Chondrocyte (in vitro differentiated cells): ENCODE data around the gene RAD17. TPM values are rescaled to one million over a fixed set of nuclear protein-coding genes. Genes with fewer than 3 reads are reported as not detected.
A peak's percentile ranks its signal among the peaks of the same experiment; 100 is the strongest.

Source experiments
- DNase-seq: peaks from one replicate; pipeline ENCODE4 v3.0.0; 2021; ENCODE audit warnings: mixed read lengths, low spot score
- H3K27ac Mint-ChIP-seq: one replicate; pipeline ENCODE4 v1.8.0; 2021; ENCODE audit warnings: mild to moderate bottlenecking, moderate library complexity, mixed read lengths; ENCODE audit not compliant: unreplicated experiment
- H3K27me3 Mint-ChIP-seq: 2 replicates; pipeline ENCODE4 v1.8.0; 2021; ENCODE audit warnings: low read depth, mixed read lengths
- H3K36me3 Mint-ChIP-seq: 2 replicates; pipeline ENCODE4 v1.8.0; 2021; ENCODE audit warnings: low read depth, mixed read lengths
- H3K4me1 Mint-ChIP-seq: 2 replicates; pipeline ENCODE4 v1.8.0; 2021; ENCODE audit warnings: low read depth, mild to moderate bottlenecking, mixed read lengths
- H3K4me3 Mint-ChIP-seq: one replicate; pipeline ENCODE4 v1.8.0; 2021; ENCODE audit warnings: mild to moderate bottlenecking, moderate library complexity, mixed read lengths; ENCODE audit not compliant: unreplicated experiment
- H3K9me3 Mint-ChIP-seq: 2 replicates; pipeline ENCODE4 v1.8.0; 2021; ENCODE audit warnings: low read depth, mixed read lengths
- CTCF ChIP-seq: fragments of 200-600 bp; sonication (generic); IDR thresholded peaks from 2 replicates; pipeline ENCODE4 v1.5.0; 2021; ENCODE audit warnings: antibody characterized with exemption, mild to moderate bottlenecking, moderate library complexity
- total RNA-seq: library from RNA; stranded (reverse); gene quantifications from 3 replicates; pipeline ENCODE4 v1.2.1, GENCODE V29; 2021

RAD17 gene
- total RNA-seq, 1 donor from 2014 or later = 25.3 TPM

GRCh38 chr5:69334793-69335268 is 34.8 kb upstream of the RAD17 start:
- H3K4me3 Mint-ChIP-seq = peak overlapping the region; percentile 12
- DNase-seq = peak; percentile 94
- H3K27me3 Mint-ChIP-seq = no peaks in the 10 kb centered on the region
- H3K4me1 Mint-ChIP-seq = peaks cover 7% of the 10 kb centered on the region
- H3K36me3 Mint-ChIP-seq = no peaks in the 10 kb centered on the region
- no peaks in the 10 kb centered on the region for H3K9me3 Mint-ChIP-seq
- TF ChIP-seq CTCF = peak; percentile 86
- H3K27ac Mint-ChIP-seq = no peak overlapping the region

- no peaks in the 10 kb centered on the region for H3K36me3 Mint-ChIP-seq
- no peak overlapping the region for H3K4me3 Mint-ChIP-seq
- TF ChIP-seq CTCF = no peak
- H3K9me3 Mint-ChIP-seq = no peaks in the 10 kb centered on the region
- H3K27me3 Mint-ChIP-seq = no peaks in the 10 kb centered on the region
- no peak for DNase-seq
- peaks cover 7% of the 10 kb centered on the region for H3K4me1 Mint-ChIP-seq
- H3K27ac Mint-ChIP-seq = no peak overlapping the region
Measured at GRCh38 chr5:69335341-69335935, 34.2 kb upstream of the RAD17 start.

GRCh38 chr5:69341520-69342161 is 28.0 kb upstream of the RAD17 start:
- no peak for TF ChIP-seq CTCF
- Mint-ChIP-seq H3K4me1 (no peaks in the 10 kb centered on the region), H3K27ac (no peak overlapping the region), H3K27me3 (no peaks in the 10 kb centered on the region), H3K36me3 (no peaks in the 10 kb centered on the region), H3K9me3 (no peaks in the 10 kb centered on the region), H3K4me3 (no peak overlapping the region)
- no peak for DNase-seq

- H3K27me3 Mint-ChIP-seq = no peaks in the 10 kb centered on the region
- no peak for DNase-seq
- no peaks in the 10 kb centered on the region for H3K36me3 Mint-ChIP-seq
- no peak overlapping the region for H3K27ac Mint-ChIP-seq
- H3K4me3 Mint-ChIP-seq = no peak overlapping the region
- H3K9me3 Mint-ChIP-seq = no peaks in the 10 kb centered on the region
- no peaks in the 10 kb centered on the region for H3K4me1 Mint-ChIP-seq
- TF ChIP-seq CTCF = no peak
Measured at GRCh38 chr5:69343083-69343482, 26.5 kb upstream of the RAD17 start.

GRCh38 chr5:69350664-69351063 is 19.0 kb upstream of the RAD17 start:
- no peak overlapping the region for H3K27ac Mint-ChIP-seq
- no peaks in the 10 kb centered on the region for H3K9me3 Mint-ChIP-seq
- no peak for DNase-seq
- H3K36me3 Mint-ChIP-seq = peaks cover 13% of the 10 kb centered on the region
- no peaks in the 10 kb centered on the region for H3K27me3 Mint-ChIP-seq
- H3K4me1 Mint-ChIP-seq = no peaks in the 10 kb centered on the region
- H3K4me3 Mint-ChIP-seq = no peak overlapping the region
- TF ChIP-seq CTCF = no peak
